NCI-H1092 (cell line): ENCODE results near the gene ADARB2.
"Not testable (repeated sequence)": the region's sequence is repeated elsewhere in the genome, so short reads cannot be mapped to it uniquely, and the experiment has no call there.

Experiments
- DNase-seq: peaks from one replicate; lab custom pipeline; 2025; lab: John Stamatoyannopoulos, UW

Gene ADARB2

GRCh38 chr10:1227510-1228402 is 509.6 kb downstream of the ADARB2 start:
- no peak for DNase-seq

GRCh38 chr10:1226907-1227306 is 510.4 kb downstream of the ADARB2 start:
- DNase-seq, result not testable (repeated sequence)

- DNase-seq, result not testable (repeated sequence)
Measured at GRCh38 chr10:1219874-1220273, 517.5 kb downstream of the ADARB2 start.

- DNase-seq, result no peak
Measured at GRCh38 chr10:1217661-1218060, 519.7 kb downstream of the ADARB2 start.

- DNase-seq, result no peak
Measured at GRCh38 chr10:1217237-1217587, 520.1 kb downstream of the ADARB2 start.

GRCh38 chr10:1216574-1217236 is 520.6 kb downstream of the ADARB2 start:
- no peak for DNase-seq

- no peak for DNase-seq
Measured at GRCh38 chr10:1215862-1216573, 521.3 kb downstream of the ADARB2 start.

- no peak for DNase-seq
Measured at GRCh38 chr10:1214882-1215540, 522.3 kb downstream of the ADARB2 start.

GRCh38 chr10:1214071-1214675 is 523.2 kb downstream of the ADARB2 start:
- DNase-seq, result no peak

GRCh38 chr10:1213252-1214070 is 523.9 kb downstream of the ADARB2 start:
- no peak for DNase-seq

GRCh38 chr10:1212571-1213141 is 524.7 kb downstream of the ADARB2 start:
- DNase-seq, result no peak

GRCh38 chr10:1211844-1212570 is 525.3 kb downstream of the ADARB2 start:
- DNase-seq, result no peak

- DNase-seq, result no peak
Measured at GRCh38 chr10:1210667-1211066, 526.7 kb downstream of the ADARB2 start.

GRCh38 chr10:1209355-1209979 is 527.9 kb downstream of the ADARB2 start:
- no peak for DNase-seq

- no peak for DNase-seq
Measured at GRCh38 chr10:1208366-1209311, 528.7 kb downstream of the ADARB2 start.

GRCh38 chr10:1206601-1207000 is 530.7 kb downstream of the ADARB2 start:
- no peak for DNase-seq

- DNase-seq, result no peak
Measured at GRCh38 chr10:1206101-1206500, 531.2 kb downstream of the ADARB2 start.

- DNase-seq, result no peak
Measured at GRCh38 chr10:1205450-1206030, 531.8 kb downstream of the ADARB2 start.
